ENCODE measurements around the gene GSTM5. TPM values are rescaled to one million over a fixed set of nuclear protein-coding genes. Genes with fewer than 3 reads are reported as not detected.

GSTM5 gene
- total and polyA plus RNA-seq, 7 experiments from 2014 or later, result 0.42 to 0.81 TPM; not detected in 5

DNA sequence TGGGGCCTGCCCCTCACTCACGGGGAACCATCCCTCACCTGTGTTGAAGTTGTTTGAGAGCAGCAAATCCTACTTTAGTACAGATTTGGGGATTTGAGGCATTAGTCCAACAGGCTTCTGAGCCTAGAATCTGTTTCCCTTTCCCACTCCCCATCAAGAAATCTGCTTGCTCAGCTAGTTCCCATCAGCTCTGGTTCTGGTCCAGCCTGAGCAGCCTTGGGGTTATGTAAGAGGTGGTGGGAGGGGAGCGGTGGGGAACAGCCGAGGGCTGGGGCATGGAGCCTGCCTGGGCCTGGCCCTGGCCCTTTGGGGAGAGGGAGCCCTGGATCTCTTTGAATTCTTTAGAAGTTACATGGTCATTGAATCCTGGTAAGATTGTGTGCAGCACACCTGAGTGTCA is 4.1 kb downstream of the GSTM5 start:
- Histone ChIP-seq H3K4me3 (ENCODE audit: low read length) (no peak overlapping the region), H3K27me3 (ENCODE audit: control insufficient read depth in 2 of 2, insufficient read depth in 2 of 2, low read length in 2 of 2) (no peaks in the 10 kb centered on the region), H3K27ac (ENCODE audit: low read depth, low read length) (no peak overlapping the region), H3K4me1 (ENCODE audit: control insufficient read depth in 2 of 2, insufficient read depth in 2 of 2, low read length in 2 of 2) (no peaks in the 10 kb centered on the region), H3K36me3 (ENCODE audit: control insufficient read depth in 2 of 3, insufficient read depth in 3 of 3, low read length in 3 of 3) (no peaks in the 10 kb centered on the region), H3K9me3 (ENCODE audit: control insufficient read depth in 2 of 3, low read length in 3 of 3) (no peaks in the 10 kb centered on the region)
- H3K27ac Mint-ChIP-seq, result no peak overlapping the region
- ChIA-PET CTCF (no interaction called here), POLR2A (no interaction called here)
- H3K9me3 Mint-ChIP-seq, result no peaks in the 10 kb centered on the region
- peaks cover 0 to 3% (median 0%) of the 10 kb centered on the region in 7 donors for H3K4me1 Mint-ChIP-seq
- peaks cover 0 to 5% (median 0%) of the 10 kb centered on the region in 5 donors for H3K36me3 Mint-ChIP-seq
- no peak overlapping the region for H3K4me3 Mint-ChIP-seq
- ATAC-seq, result no peak
- H3K27me3 Mint-ChIP-seq, result peaks cover 18 to 30% (median 20%) of the 10 kb centered on the region in 5 donors
- DNase-seq, result no peak
- intact Hi-C loops (cut with micrococcal nuclease), result no loop called here

DNA sequence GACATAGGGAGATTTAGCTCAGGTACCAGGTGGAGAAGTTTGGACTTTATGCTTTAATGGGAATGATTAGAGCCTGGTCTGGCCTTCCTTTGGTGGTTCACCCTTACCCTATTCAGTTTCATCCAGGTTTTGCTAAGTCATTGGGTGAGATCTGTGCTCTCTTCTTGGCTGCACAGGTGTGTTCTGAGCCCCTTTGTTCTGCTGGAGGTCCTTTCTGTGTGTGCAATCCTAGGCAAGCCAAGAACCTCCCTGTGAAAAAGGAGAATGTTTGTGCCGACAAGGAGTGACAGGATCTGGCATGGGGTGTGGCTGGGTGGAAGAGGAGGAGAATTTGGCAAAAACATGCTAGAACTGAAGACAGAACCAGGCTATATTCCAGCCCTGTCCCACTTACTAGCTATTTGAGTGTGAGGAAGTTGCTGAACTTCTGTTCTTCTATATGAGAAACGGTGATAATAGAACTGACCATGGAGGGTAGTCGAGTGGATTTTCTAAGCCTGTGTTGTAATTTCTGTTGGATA is 4.6 kb downstream of the GSTM5 start:
- no peaks in the 10 kb centered on the region for H3K36me3 ChIP-seq (ENCODE audit: control insufficient read depth in 2 of 3, insufficient read depth in 3 of 3, low read length in 3 of 3)
- H3K27ac Mint-ChIP-seq, result no peak overlapping the region
- DNase-seq (no peak), ATAC-seq (no peak)
- H3K27me3 ChIP-seq (ENCODE audit: control insufficient read depth in 2 of 2, insufficient read depth in 2 of 2, low read length in 2 of 2), result no peaks in the 10 kb centered on the region
- peaks cover 0 to 3% (median 0%) of the 10 kb centered on the region in 7 donors for H3K4me1 Mint-ChIP-seq
- H3K9me3 Mint-ChIP-seq, result no peaks in the 10 kb centered on the region
- ChIA-PET POLR2A (no interaction called here), CTCF (no interaction called here)
- H3K36me3 Mint-ChIP-seq, result peaks cover 0 to 5% (median 0%) of the 10 kb centered on the region in 5 donors
- no peaks in the 10 kb centered on the region for H3K4me1 ChIP-seq (ENCODE audit: control insufficient read depth in 2 of 2, insufficient read depth in 2 of 2, low read length in 2 of 2)
- H3K27me3 Mint-ChIP-seq, result peaks cover 18 to 30% (median 20%) of the 10 kb centered on the region in 5 donors
- H3K4me3 ChIP-seq (ENCODE audit: low read length), result no peak overlapping the region
- no peak overlapping the region for H3K4me3 Mint-ChIP-seq
- intact Hi-C loops (cut with micrococcal nuclease), result no loop called here
- no peak overlapping the region for H3K27ac ChIP-seq (ENCODE audit: low read depth, low read length)
- H3K9me3 ChIP-seq (ENCODE audit: control insufficient read depth in 2 of 3, low read length in 3 of 3), result no peaks in the 10 kb centered on the region

DNA sequence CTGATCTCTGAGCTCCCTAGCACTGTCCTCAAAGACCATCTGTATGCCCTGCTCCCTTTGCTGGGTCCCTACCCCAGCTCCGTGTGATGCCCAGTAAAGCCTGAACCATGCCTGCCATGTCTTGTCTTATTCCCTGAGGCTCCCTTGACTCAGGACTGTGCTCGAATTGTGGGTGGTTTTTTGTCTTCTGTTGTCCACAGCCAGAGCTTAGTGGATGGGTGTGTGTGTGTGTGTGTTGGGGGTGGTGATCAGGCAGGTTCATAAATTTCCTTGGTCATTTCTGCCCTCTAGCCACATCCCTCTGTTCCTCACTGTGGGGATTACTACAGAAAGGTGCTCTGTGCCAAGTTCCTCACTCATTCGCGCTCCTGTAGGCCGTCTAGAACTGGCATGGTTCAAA is 5.7 kb downstream of the GSTM5 start:
- Mint-ChIP-seq H3K4me3 (no peak overlapping the region), H3K9me3 (no peaks in the 10 kb centered on the region), H3K4me1 (no peaks in the 10 kb centered on the region), H3K36me3 (peaks cover 0 to 5% (median 0%) of the 10 kb centered on the region in 5 donors), H3K27me3 (peaks cover 18 to 30% (median 20%) of the 10 kb centered on the region in 5 donors), H3K27ac (peak overlapping the region in 2 of 9 donors; percentile 51 to 67)
- Histone ChIP-seq H3K27me3 (ENCODE audit: control insufficient read depth in 2 of 2, insufficient read depth in 2 of 2, low read length in 2 of 2) (no peaks in the 10 kb centered on the region), H3K4me3 (ENCODE audit: low read length) (no peak overlapping the region), H3K27ac (ENCODE audit: low read depth, low read length) (no peak overlapping the region), H3K36me3 (ENCODE audit: control insufficient read depth in 2 of 3, insufficient read depth in 3 of 3, low read length in 3 of 3) (no peaks in the 10 kb centered on the region), H3K4me1 (ENCODE audit: control insufficient read depth in 2 of 2, insufficient read depth in 2 of 2, low read length in 2 of 2) (no peaks in the 10 kb centered on the region), H3K9me3 (ENCODE audit: control insufficient read depth in 2 of 3, low read length in 3 of 3) (no peaks in the 10 kb centered on the region)
- intact Hi-C loops (cut with micrococcal nuclease), result no loop called here
- ATAC-seq (no peak), DNase-seq (no peak)
- ChIA-PET POLR2A (no interaction called here), CTCF (interaction anchor here (0.8 kb wide), 1 partner anchor 56 kb away, joined by 3 read pairs; no protein-coding TSS in a partner anchor)

DNA sequence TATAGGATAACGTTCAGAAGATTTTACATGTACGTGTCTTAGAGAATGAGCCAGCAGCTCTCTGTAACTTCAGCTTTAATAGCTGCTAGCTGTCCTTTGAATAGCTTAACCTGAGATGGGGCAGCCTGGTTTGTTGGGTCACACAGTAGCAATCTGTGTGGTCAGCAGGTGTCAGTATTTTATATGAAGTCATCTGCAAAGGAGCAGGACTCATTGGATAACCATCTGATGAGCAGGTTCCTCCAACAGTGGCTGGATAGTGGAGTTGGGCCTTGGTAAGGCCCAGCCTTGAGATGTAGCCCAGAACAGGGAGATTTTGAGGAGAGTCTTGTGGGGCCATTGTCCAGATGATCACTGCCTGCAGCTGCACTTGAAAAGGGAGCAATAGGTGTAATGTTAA is 6.4 kb downstream of the GSTM5 start:
- no peak overlapping the region for H3K27ac ChIP-seq (ENCODE audit: low read depth, low read length)
- ATAC-seq (no peak), DNase-seq (no peak)
- peaks cover 0 to 5% (median 0%) of the 10 kb centered on the region in 5 donors for H3K36me3 Mint-ChIP-seq
- H3K4me1 Mint-ChIP-seq, result no peaks in the 10 kb centered on the region
- ChIA-PET CTCF (no interaction called here), POLR2A (no interaction called here)
- H3K9me3 ChIP-seq (ENCODE audit: control insufficient read depth in 2 of 3, low read length in 3 of 3), result no peaks in the 10 kb centered on the region
- no peak overlapping the region for H3K27ac Mint-ChIP-seq
- no peaks in the 10 kb centered on the region for H3K4me1 ChIP-seq (ENCODE audit: control insufficient read depth in 2 of 2, insufficient read depth in 2 of 2, low read length in 2 of 2)
- intact Hi-C loops (cut with micrococcal nuclease), result no loop called here
- H3K36me3 ChIP-seq (ENCODE audit: control insufficient read depth in 2 of 3, insufficient read depth in 3 of 3, low read length in 3 of 3), result no peaks in the 10 kb centered on the region
- H3K27me3 Mint-ChIP-seq, result peaks cover 14 to 28% (median 17%) of the 10 kb centered on the region in 5 donors
- H3K27me3 ChIP-seq (ENCODE audit: control insufficient read depth in 2 of 2, insufficient read depth in 2 of 2, low read length in 2 of 2), result no peaks in the 10 kb centered on the region
- H3K4me3 Mint-ChIP-seq, result no peak overlapping the region
- H3K9me3 Mint-ChIP-seq, result no peaks in the 10 kb centered on the region
- H3K4me3 ChIP-seq (ENCODE audit: low read length), result no peak overlapping the region

DNA sequence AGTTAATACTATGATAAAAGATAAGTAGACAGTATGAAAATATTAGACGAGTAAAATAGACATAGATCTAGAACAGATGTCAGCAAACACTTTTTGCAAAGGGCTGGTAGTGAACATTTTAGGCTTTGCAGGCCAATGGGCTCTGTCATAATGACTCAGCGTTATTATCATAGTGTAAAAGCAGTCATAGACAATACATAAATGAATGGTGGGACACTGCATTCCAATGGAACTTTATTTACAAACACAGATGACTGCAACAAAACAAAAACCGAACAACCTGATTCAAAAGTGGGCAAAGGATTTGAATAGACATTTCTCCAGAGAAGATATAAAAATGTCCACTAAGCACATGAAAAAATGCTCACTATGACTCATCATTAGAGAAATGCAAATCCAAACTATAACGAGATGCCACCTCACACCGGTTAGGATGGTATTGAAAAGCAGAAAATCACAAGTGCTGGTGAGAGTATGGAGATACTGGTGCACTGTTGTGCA is 7.3 kb downstream of the GSTM5 start:
- Histone ChIP-seq H3K4me3 (ENCODE audit: low read length) (no peak overlapping the region), H3K27ac (ENCODE audit: low read depth, low read length) (no peak overlapping the region), H3K4me1 (ENCODE audit: control insufficient read depth in 2 of 2, insufficient read depth in 2 of 2, low read length in 2 of 2) (no peaks in the 10 kb centered on the region), H3K9me3 (ENCODE audit: control insufficient read depth in 2 of 3, low read length in 3 of 3) (no peaks in the 10 kb centered on the region), H3K36me3 (ENCODE audit: control insufficient read depth in 2 of 3, insufficient read depth in 3 of 3, low read length in 3 of 3) (no peaks in the 10 kb centered on the region), H3K27me3 (ENCODE audit: control insufficient read depth in 2 of 2, insufficient read depth in 2 of 2, low read length in 2 of 2) (no peaks in the 10 kb centered on the region)
- H3K4me1 Mint-ChIP-seq, result no peaks in the 10 kb centered on the region
- no peak overlapping the region for H3K4me3 Mint-ChIP-seq
- ChIA-PET CTCF (no interaction called here), POLR2A (no interaction called here)
- intact Hi-C loops (cut with micrococcal nuclease), result no loop called here
- DNase-seq, result no peak
- peaks cover 0 to 5% (median 0%) of the 10 kb centered on the region in 5 donors for H3K36me3 Mint-ChIP-seq
- H3K9me3 Mint-ChIP-seq, result no peaks in the 10 kb centered on the region
- peaks cover 8 to 19% (median 10%) of the 10 kb centered on the region in 5 donors for H3K27me3 Mint-ChIP-seq
- no peak for ATAC-seq
- H3K27ac Mint-ChIP-seq, result no peak overlapping the region

DNA sequence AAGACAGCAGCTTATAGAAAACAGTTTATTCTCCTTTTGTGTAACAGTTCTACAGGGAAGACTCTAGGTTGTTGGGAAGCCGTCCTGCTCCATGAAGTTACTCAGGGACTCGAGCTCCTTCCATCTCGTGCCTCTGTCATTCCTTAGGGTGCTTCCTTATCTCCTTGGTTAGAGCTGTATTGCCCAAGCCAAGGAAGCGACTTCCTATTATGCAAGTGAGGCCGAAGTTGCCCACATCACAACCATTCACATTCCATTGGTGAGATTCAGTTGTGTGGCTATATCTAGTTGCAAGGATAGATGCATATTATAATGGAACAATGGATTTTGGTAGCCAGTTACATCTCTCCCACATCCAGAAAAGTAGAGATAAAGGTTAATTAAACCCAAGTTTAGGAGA is 9.0 kb downstream of the GSTM5 start:
- H3K27me3 ChIP-seq (ENCODE audit: control insufficient read depth in 2 of 2, insufficient read depth in 2 of 2, low read length in 2 of 2), result no peaks in the 10 kb centered on the region
- no peak overlapping the region for H3K4me3 Mint-ChIP-seq
- intact Hi-C loops (cut with micrococcal nuclease), result no loop called here
- no peak overlapping the region for H3K27ac Mint-ChIP-seq
- H3K27me3 Mint-ChIP-seq, result peaks cover 0 to 15% (median 0%) of the 10 kb centered on the region in 5 donors
- H3K4me1 ChIP-seq (ENCODE audit: control insufficient read depth in 2 of 2, insufficient read depth in 2 of 2, low read length in 2 of 2), result no peaks in the 10 kb centered on the region
- CTCF ChIA-PET, result interaction anchor here (0.8 kb wide), 1 partner anchor 263 kb away, joined by 3 read pairs; no protein-coding TSS in a partner anchor
- no peaks in the 10 kb centered on the region for H3K9me3 Mint-ChIP-seq
- no peaks in the 10 kb centered on the region for H3K4me1 Mint-ChIP-seq
- DNase-seq (no peak), ATAC-seq (no peak)
- H3K36me3 Mint-ChIP-seq, result peaks cover 0 to 5% (median 0%) of the 10 kb centered on the region in 5 donors
- POLR2A ChIA-PET, result no interaction called here
- H3K9me3 ChIP-seq (ENCODE audit: control insufficient read depth in 2 of 3, low read length in 3 of 3), result no peaks in the 10 kb centered on the region
- H3K36me3 ChIP-seq (ENCODE audit: control insufficient read depth in 2 of 3, insufficient read depth in 3 of 3, low read length in 3 of 3), result no peaks in the 10 kb centered on the region
- no peak overlapping the region for H3K27ac ChIP-seq (ENCODE audit: low read depth, low read length)
- no peak overlapping the region for H3K4me3 ChIP-seq (ENCODE audit: low read length)

DNA sequence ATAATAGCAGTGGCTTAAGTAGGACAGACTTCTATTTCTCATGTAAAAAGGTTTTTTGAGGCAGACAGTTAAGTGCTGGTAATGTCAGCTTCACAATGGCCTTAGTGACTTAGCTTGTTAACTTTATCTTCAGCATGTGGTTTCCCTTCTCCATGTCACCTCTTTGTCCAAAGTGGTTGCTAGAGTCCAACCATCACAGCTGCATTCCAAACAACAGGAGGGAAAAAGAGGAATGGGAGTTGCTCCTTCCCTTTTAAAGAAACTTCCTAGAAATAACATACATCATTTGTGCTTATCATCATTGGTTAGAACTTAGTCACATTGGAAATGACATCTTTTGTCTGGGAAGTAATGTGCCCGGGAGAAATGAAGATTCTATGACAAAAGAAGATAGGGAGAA is 9.9 kb downstream of the GSTM5 start:
- Histone ChIP-seq H3K4me3 (ENCODE audit: low read length) (no peak overlapping the region), H3K36me3 (ENCODE audit: control insufficient read depth in 2 of 3, insufficient read depth in 3 of 3, low read length in 3 of 3) (no peaks in the 10 kb centered on the region), H3K9me3 (ENCODE audit: control insufficient read depth in 2 of 3, low read length in 3 of 3) (no peaks in the 10 kb centered on the region), H3K4me1 (ENCODE audit: control insufficient read depth in 2 of 2, insufficient read depth in 2 of 2, low read length in 2 of 2) (no peaks in the 10 kb centered on the region), H3K27ac (ENCODE audit: low read depth, low read length) (no peak overlapping the region), H3K27me3 (ENCODE audit: control insufficient read depth in 2 of 2, insufficient read depth in 2 of 2, low read length in 2 of 2) (no peaks in the 10 kb centered on the region)
- ChIA-PET CTCF (no interaction called here), POLR2A (interaction anchor here (1.2 kb wide), 1 partner anchor 80 kb away, joined by 7 read pairs; no protein-coding TSS in a partner anchor)
- H3K27me3 Mint-ChIP-seq, result peaks cover 0 to 15% (median 0%) of the 10 kb centered on the region in 5 donors
- H3K4me3 Mint-ChIP-seq, result no peak overlapping the region
- H3K4me1 Mint-ChIP-seq, result no peaks in the 10 kb centered on the region
- ATAC-seq (no peak), DNase-seq (no peak)
- no peaks in the 10 kb centered on the region for H3K9me3 Mint-ChIP-seq
- H3K27ac Mint-ChIP-seq, result no peak overlapping the region
- no peaks in the 10 kb centered on the region for H3K36me3 Mint-ChIP-seq
- intact Hi-C loops (cut with micrococcal nuclease), result no loop called here
